HUDEP-2 (cell line): ENCODE results near the gene SYT12.
"Not testable (repeated sequence)": the region's sequence is repeated elsewhere in the genome, so short reads cannot be mapped to it uniquely, and the experiment has no call there.

ENCODE experiments used
- DNase-seq, 76 experiments: peaks; one replicate each; lab custom pipeline; 2025; ENCODE audit not compliant: unreplicated experiment in 76 of 76; lab: John Stamatoyannopoulos, UW

The SYT12 gene

GRCh38 chr11:67022961-67023956, at the start of gene SYT12:
SYT12 (plus strand) TSS chr11:67023134; CDS start chr11:67030145, 7,011 bp downstream.
- peak in 1 of 76 experiments; percentile 13 for DNase-seq

DNA sequence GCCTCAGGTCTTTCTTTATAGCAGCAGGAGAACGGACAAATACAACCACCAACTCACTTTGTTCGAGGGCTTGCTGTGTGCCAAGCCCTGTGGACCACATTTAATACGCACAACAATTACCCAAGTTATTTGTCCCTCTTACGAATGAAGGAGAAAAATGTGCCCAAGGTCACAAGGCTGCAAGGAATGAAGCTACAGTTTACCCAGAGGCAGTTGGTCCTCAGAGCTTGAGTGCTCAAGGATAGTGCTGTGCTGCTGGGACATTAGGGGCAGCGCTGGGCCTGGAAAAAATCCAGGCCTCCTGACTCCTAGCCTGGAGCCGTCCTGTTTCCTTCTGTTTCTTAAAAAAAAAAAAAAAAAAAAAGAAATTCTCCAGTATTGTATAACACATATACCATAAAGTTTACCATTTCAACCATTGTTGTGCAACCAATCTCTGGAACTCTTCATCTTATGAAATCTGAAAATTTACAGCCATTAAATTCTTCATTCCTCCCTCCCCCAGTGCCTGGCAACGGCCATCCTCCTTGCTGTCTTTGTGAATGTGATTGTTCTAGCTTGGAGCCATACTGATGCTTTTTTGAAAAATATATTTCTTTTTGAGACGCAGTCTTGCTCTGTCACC, 48.9 kb upstream of the SYT12 start:
- no peak for DNase-seq

GRCh38 chr11:66974724-66975404, 48.1 kb upstream of the SYT12 start, which contains the start of gene C11orf86:
C11orf86 (plus strand) TSS chr11:66975304; CDS start chr11:66975363, 59 bp downstream.
- DNase-seq = no peak

DNA sequence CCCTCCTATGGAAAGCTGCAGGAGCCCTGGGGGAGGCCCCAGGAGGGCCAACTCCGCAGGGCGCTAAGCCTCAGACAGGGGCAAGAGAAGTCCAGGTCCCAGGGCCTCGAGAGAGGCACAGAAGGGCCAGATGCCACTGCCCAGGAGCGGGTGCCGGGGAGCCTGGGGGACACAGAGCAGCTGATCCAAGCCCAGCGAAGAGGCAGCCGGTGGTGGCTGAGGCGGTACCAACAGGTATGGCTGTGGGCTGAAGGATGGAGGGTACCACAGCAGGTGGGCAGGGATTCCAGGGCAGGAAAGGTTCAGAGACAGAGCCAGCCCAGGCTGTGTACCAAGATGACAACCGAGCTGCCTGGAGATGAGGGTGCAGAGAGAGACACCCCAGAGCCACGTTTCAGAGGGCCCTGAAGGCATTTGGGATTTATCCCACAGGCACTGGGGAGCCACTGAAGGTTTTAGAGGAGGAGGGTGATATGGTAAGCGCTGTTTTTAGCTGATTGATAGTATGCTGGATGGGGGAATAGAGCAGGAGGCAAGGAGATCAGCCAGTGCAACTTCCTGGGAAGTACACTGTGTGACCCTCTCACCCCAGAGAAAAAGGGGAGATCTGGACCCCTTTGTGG, 47.4 kb upstream of the SYT12 start:
- DNase-seq = no peak

DNA sequence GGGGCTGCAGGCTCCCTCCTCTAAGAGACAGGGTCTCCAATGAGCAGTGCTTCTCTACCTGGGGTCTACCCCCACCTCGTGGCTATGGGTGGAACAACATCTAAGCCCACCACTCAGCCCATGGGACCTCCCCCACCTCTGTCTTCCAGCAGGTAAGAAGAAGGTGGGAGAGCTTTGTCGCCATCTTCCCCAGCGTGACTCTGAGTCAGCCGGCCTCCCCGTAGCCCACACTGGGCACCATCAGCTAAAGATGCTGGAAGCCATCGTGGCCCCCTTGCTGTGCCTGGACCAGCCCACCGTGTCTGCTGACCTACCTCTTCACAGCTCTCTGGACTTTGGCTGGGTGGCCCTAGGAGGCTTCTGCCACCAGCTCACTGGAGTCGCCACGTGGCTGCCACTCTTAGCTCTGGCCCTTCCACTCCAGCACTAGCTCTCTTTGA, 46.9 kb upstream of the SYT12 start:
- peak in 1 of 76 experiments; percentile 15 for DNase-seq

GRCh38 chr11:66976925-66977324, 46.0 kb upstream of the SYT12 start:
- no peak for DNase-seq

GRCh38 chr11:66978229-66978628, 44.7 kb upstream of the SYT12 start:
- DNase-seq = no peak

- no peak for DNase-seq
Observed at GRCh38 chr11:66978717-66979116, 44.2 kb upstream of the SYT12 start.

GRCh38 chr11:66979336-66979980, 43.5 kb upstream of the SYT12 start:
- DNase-seq = no peak

GRCh38 chr11:66981976-66982578, 40.9 kb upstream of the SYT12 start:
- DNase-seq = peak in 74 of 76 experiments; percentile 43 to 92 (median 82)

DNA sequence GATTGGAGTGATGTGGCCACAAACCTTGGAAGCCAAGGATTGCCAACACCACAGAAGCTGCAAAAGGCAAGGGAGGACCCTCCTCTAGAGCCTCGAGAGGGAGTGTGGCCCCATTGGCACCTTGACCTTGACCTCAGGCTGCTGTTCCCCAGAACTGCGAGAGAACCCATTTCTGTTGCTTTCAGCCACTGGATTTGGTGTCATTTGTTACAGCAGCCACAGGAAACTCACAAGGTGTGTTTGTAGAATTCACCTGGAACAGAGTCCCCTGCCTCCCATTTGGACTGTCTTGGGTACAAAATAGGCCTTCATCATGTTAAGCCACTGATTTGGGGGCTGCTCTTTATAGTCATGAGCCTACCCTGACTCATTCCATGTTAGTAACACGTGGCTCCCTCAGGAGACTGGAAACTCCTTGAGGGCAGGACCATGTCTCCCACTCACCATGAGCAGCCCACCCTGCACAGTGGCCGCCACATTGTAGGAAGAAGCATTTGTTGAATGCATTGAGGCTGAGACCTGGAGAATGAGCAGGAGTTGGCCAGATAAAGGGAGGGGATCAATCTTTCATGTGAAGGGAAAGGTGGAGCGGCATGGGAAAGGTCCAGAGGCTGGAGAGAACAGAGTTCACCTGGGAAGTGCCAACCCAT, 39.5 kb upstream of the SYT12 start:
- DNase-seq = no peak

DNA sequence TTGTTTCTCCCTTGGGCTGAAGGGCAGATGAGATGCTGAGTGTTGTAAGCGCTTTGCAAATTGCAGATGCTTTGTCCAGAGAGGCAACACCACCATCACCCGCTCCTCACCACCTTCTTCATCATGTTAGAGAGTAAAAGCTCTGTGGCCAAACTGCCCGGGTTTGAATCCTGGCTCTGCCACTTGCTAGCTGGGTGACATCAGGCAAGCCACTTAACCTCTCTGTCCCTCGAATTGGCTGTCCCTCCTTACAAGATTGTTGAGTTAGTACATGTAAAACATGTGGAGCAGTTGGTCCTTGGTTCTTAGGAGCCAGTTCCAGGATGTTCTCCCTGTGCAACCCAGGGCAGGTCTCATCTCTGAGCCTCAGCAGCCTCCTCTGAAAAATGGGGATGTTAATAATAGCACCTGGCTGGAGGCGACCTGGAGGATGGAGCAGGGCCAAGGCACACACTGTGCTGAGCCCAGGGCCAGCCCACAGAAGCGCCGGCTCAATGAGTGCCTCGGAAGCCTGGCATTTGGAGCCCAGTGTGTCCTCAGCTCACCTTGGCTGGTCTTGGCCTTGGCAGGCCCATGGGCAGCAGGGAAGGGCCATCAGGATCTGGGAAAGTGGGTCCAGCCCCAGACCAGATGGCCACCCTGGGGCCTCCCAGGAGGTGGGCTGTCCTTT, 37.3 kb upstream of the SYT12 start:
- no peak for DNase-seq

GRCh38 chr11:66986178-66986545, 36.8 kb upstream of the SYT12 start:
- DNase-seq = no peak

- DNase-seq = peak in 59 of 76 experiments; percentile 3 to 71 (median 45)
Observed at GRCh38 chr11:66987158-66987620, 35.7 kb upstream of the SYT12 start.

- no peak for DNase-seq
Observed at GRCh38 chr11:66987924-66988637, 34.9 kb upstream of the SYT12 start.

GRCh38 chr11:66988741-66989140, 34.2 kb upstream of the SYT12 start:
- not testable (repeated sequence) for DNase-seq

DNA sequence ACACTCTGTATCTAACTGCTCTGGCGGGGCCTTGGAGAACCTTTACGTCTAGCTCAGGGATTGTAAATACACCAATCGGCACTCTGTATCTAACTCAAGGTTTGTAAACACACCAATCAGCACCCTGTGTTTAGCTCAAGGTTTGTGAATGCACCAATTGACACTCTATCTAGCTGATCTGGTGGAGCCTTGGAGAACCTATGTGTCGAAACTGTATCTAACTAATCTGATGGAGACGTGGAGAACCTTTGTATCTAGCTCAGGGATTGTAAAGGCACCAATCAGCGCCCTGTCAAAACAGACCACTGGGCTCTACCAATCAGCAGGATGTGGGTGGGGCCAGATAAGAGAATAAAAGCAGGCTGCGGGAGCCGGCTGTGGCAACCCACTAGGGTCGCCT, 33.6 kb upstream of the SYT12 start:
- DNase-seq = not testable (repeated sequence)

GRCh38 chr11:66992041-66992440, 30.9 kb upstream of the SYT12 start:
- no peak for DNase-seq
